OCI-LY7 (cell line): Measurements from ENCODE around the gene SLC39A10.

Experiments used
- CTCF ChIP-seq: fragments of 200-600 bp; sonication (generic); conservative IDR thresholded peaks from 2 replicates; pipeline ENCODE4 v1.5.1; 2014; ENCODE audit warnings: mild to moderate bottlenecking, antibody characterized with exemption, low read length, moderate library complexity, mixed read lengths
- EZH2phosphoT487 ChIP-seq: fragments of 200-600 bp; sonication (generic); IDR thresholded peaks from 2 replicates; pipeline ENCODE4 v1.6.1; 2018; ENCODE audit warnings: low read depth, borderline replicate concordance, mild to moderate bottlenecking, mixed run types, antibody characterized with exemption, low read length, moderate library complexity, mixed read lengths

GRCh38 chr2:195683174-195683573, 26.1 kb downstream of the SLC39A10 start:
- no peak for TF ChIP-seq CTCF
- TF ChIP-seq EZH2phosphoT487, result no peak
